Measurements from ENCODE around the gene ATG7.

ATG7 gene

DNA sequence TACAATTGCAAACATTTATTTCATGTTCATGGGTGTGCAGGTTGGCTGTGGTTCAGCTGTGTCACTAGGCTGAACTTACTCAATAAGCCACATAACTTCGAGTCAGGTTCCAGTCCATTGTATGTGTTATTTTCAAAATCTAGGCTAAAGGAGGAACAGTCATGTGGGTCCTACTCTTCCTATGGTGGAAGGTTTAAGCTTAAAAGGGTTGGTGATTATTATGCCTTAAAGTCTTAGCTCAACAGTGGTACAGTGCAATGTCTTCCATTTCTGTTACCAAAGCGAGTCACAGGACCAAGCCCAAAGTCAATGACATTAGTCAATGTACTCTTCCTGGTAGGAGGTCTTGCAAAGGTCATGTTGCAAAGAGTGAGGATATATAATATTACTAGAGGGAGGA is 78.2 kb downstream of the ATG7 start:
- DNase-seq (ENCODE audit: low read depth) = no peak
- TF ChIP-seq, protein P1, sequence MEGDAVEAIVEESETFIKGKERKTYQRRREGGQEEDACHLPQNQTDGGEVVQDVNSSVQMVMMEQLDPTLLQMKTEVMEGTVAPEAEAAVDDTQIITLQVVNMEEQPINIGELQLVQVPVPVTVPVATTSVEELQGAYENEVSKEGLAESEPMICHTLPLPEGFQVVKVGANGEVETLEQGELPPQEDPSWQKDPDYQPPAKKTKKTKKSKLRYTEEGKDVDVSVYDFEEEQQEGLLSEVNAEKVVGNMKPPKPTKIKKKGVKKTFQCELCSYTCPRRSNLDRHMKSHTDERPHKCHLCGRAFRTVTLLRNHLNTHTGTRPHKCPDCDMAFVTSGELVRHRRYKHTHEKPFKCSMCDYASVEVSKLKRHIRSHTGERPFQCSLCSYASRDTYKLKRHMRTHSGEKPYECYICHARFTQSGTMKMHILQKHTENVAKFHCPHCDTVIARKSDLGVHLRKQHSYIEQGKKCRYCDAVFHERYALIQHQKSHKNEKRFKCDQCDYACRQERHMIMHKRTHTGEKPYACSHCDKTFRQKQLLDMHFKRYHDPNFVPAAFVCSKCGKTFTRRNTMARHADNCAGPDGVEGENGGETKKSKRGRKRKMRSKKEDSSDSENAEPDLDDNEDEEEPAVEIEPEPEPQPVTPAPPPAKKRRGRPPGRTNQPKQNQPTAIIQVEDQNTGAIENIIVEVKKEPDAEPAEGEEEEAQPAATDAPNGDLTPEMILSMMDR (IDR thresholded peaks at IDR 0.05; ENCODE audit: low read depth, low read length, missing control alignments) = no peak
- H3K4me3 ChIP-seq (ENCODE audit: low read depth, low read length) = no peak overlapping the region
- in situ Hi-C loops (cut with HindIII; ENCODE audit: low sequenced_read_pairs) = loop anchor here (25.0 kb wide), 1 partner anchor 437 kb away; no protein-coding TSS in a partner anchor

DNA sequence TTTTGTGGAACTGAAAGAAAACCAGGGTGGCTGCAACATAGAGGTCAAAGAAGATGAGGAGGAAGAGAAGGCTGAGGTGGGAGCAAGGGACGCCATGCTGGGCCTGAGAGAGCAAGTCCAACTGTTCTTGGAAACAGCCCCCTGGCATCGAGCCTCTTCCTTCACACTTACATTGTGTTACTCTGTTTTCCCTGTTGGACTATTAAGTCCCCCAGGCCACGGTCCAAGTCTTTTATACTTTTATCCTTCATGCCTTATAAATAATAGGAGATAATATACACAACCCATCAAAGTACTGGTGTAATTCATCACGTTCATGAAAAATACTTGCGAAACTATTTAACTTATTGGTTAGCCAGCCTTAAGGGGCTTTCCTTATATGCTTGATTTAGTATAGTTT is 79.3 kb downstream of the ATG7 start:
- no peak for DNase-seq (ENCODE audit: low read depth)
- in situ Hi-C loops (cut with HindIII; ENCODE audit: low sequenced_read_pairs) = loop anchor here (25.0 kb wide), 1 partner anchor 436 kb away; no protein-coding TSS in a partner anchor
- TF ChIP-seq, protein P1 (IDR thresholded peaks at IDR 0.05; ENCODE audit: low read depth, low read length, missing control alignments) = no peak
- no peak overlapping the region for H3K4me3 ChIP-seq (ENCODE audit: low read depth, low read length)

DNA sequence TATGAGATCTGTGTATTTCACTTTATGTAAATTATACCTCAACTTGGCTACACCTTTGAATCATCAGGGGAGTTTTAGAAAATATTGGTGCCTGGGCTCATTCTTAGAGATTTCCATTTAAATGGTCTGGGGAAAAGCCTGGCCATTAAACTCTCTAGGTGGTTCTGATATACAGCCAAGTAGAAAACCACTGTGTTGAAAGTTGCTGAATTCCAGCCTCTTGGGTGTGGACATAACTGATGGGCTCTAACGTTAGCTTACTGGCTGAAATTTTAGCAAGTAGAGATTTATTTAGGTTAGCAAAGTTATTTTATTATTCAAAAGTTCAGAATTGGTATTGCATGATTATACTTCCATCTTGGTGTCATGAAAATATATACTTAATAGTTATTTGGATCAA is 84.1 kb downstream of the ATG7 start:
- DNase-seq (ENCODE audit: low read depth) = no peak
- in situ Hi-C loops (cut with HindIII; ENCODE audit: low sequenced_read_pairs) = loop anchor here (25.0 kb wide), 1 partner anchor 431 kb away; no protein-coding TSS in a partner anchor
- H3K4me3 ChIP-seq (ENCODE audit: low read depth, low read length) = no peak overlapping the region
- TF ChIP-seq, protein P1 (IDR thresholded peaks at IDR 0.05; ENCODE audit: low read depth, low read length, missing control alignments) = no peak

DNA sequence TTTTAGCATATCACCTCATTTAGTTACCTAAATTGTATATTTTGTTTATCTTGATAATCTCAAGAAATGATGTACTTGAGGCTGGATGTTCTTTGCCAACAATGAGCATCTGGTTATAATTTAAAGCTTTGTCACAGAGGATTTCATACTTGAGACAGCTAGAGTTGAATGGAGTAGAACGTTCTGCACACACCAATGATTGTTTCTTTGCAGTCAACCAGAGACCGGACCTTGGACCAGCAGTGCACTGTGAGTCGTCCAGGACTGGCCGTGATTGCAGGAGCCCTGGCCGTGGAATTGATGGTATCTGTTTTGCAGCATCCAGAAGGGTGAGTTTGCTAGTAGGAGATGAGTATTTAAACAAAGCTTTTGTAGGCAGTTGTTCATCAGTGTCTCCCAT is 90.4 kb downstream of the ATG7 start:
- TF ChIP-seq, protein P1 (IDR thresholded peaks at IDR 0.05; ENCODE audit: low read depth, low read length, missing control alignments) = no peak
- DNase-seq (ENCODE audit: low read depth) = no peak
- in situ Hi-C loops (cut with HindIII; ENCODE audit: low sequenced_read_pairs) = loop anchor here (25.0 kb wide), 1 partner anchor 425 kb away; no protein-coding TSS in a partner anchor
- no peak overlapping the region for H3K4me3 ChIP-seq (ENCODE audit: low read depth, low read length)

DNA sequence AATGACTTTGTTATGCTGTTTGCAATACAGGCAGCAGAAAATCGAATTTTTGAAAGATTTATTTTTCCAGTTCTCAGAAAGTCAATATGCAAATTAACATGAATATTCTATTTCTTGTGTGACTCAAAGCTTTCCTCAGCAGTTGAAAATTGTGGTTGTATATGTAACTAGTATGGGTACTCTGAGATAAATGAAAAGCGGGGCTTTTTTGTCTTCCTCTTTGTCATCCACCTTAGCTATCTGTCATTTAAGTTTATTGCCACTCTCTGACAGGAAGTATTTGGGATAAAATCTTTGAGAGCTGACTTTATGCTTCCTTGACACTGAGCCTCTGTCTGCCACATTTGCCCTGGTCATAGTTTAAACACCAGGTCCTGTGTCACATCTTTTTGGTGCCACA is 91.5 kb downstream of the ATG7 start:
- H3K4me3 ChIP-seq (ENCODE audit: low read depth, low read length) = no peak overlapping the region
- TF ChIP-seq, protein P1 (IDR thresholded peaks at IDR 0.05; ENCODE audit: low read depth, low read length, missing control alignments) = no peak
- in situ Hi-C loops (cut with HindIII; ENCODE audit: low sequenced_read_pairs) = loop anchor here (25.0 kb wide), 1 partner anchor 424 kb away; no protein-coding TSS in a partner anchor
- DNase-seq (ENCODE audit: low read depth) = no peak

DNA sequence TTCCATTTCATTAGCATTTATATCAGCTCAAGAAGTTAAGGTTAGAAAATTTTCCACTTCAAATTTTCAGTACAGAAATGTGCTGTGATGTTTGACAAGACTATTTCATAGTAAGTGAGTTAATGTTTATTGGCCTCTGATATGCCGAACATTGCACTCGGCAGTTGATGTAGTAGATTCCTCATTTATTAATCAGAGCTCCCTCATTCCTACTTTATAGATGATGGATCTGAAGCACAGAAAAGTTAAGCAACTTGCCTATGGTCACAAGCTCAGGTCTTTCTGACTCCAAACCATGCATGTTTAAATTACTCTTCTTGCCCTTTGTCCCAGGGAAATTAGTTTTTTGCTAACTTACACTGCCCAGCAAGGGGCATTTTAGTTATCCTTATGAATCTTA is 92.0 kb downstream of the ATG7 start:
- in situ Hi-C loops (cut with HindIII; ENCODE audit: low sequenced_read_pairs) = loop anchor here (25.0 kb wide), 1 partner anchor 423 kb away; no protein-coding TSS in a partner anchor
- DNase-seq (ENCODE audit: low read depth) = no peak
- TF ChIP-seq, protein P1 (IDR thresholded peaks at IDR 0.05; ENCODE audit: low read depth, low read length, missing control alignments) = no peak
- no peak overlapping the region for H3K4me3 ChIP-seq (ENCODE audit: low read depth, low read length)

Data from astrocyte of the cerebellum (primary cell).